Measurements from ENCODE around the gene ZNF655.

Gene ZNF655

DNA sequence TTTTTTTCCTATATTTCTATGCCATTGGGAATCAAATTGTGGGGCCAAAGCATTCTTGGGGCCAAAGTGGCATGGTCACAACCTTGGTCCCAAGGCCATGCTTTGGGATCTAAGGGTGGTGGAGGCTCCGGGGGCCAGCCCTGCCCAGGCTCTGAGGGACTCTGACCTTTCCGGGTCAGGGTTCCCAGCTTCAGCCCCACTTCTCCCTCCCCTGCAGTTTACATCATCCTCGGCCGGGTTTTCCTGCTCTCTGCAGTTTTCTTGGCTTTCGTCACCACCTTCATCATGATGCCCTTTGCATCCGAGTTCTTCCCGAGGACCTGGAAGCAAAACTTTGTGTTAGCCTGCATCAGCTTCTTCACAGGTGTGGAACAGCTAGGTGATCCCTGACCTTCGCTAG lies 48.1 kb downstream of the ZNF655 start:
- TF ChIP-seq ZFP3 (CRISPR knock-in tag; IDR thresholded peaks at IDR 0.05), result no peak
- no peak for TF ChIP-seq ARNTL (CRISPR knock-in tag; IDR thresholded peaks at IDR 0.05; ENCODE audit: borderline replicate concordance, low read depth)
- TF ChIP-seq ESRRG (CRISPR knock-in tag; IDR thresholded peaks at IDR 0.05), result no peak
- no peak for ATAC-seq

DNA sequence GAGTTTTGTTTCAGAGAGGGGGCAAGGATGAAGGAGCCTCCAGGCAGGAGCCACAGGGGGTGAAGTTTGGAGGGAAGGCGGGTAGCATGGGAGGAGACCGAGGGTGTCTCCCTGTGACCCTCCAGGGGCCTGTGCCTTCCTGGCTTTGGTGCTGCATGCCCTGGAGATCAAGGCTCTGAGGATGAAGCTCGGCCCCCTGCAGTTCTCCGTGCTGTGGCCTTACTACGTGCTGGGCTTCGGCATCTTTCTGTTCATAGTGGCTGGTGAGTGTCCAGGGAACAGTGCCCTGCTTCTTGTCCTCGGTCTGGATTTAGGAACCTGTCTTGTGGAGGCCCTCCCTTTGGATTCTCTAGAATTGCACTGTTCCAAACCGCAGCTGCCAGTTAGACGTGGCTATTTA lies 49.1 kb downstream of the ZNF655 start:
- ATAC-seq, result no peak
- TF ChIP-seq, protein P1, sequence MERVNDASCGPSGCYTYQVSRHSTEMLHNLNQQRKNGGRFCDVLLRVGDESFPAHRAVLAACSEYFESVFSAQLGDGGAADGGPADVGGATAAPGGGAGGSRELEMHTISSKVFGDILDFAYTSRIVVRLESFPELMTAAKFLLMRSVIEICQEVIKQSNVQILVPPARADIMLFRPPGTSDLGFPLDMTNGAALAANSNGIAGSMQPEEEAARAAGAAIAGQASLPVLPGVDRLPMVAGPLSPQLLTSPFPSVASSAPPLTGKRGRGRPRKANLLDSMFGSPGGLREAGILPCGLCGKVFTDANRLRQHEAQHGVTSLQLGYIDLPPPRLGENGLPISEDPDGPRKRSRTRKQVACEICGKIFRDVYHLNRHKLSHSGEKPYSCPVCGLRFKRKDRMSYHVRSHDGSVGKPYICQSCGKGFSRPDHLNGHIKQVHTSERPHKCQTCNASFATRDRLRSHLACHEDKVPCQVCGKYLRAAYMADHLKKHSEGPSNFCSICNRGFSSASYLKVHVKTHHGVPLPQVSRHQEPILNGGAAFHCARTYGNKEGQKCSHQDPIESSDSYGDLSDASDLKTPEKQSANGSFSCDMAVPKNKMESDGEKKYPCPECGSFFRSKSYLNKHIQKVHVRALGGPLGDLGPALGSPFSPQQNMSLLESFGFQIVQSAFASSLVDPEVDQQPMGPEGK (CRISPR knock-in tag; IDR thresholded peaks at IDR 0.05; ENCODE audit: borderline replicate concordance), result no peak
- no peak for TF ChIP-seq BACH2 (CRISPR knock-in tag; IDR thresholded peaks at IDR 0.05; ENCODE audit: borderline replicate concordance)
- no peak for TF ChIP-seq ESRRG (CRISPR knock-in tag; IDR thresholded peaks at IDR 0.05)
- TF ChIP-seq, protein P2, sequence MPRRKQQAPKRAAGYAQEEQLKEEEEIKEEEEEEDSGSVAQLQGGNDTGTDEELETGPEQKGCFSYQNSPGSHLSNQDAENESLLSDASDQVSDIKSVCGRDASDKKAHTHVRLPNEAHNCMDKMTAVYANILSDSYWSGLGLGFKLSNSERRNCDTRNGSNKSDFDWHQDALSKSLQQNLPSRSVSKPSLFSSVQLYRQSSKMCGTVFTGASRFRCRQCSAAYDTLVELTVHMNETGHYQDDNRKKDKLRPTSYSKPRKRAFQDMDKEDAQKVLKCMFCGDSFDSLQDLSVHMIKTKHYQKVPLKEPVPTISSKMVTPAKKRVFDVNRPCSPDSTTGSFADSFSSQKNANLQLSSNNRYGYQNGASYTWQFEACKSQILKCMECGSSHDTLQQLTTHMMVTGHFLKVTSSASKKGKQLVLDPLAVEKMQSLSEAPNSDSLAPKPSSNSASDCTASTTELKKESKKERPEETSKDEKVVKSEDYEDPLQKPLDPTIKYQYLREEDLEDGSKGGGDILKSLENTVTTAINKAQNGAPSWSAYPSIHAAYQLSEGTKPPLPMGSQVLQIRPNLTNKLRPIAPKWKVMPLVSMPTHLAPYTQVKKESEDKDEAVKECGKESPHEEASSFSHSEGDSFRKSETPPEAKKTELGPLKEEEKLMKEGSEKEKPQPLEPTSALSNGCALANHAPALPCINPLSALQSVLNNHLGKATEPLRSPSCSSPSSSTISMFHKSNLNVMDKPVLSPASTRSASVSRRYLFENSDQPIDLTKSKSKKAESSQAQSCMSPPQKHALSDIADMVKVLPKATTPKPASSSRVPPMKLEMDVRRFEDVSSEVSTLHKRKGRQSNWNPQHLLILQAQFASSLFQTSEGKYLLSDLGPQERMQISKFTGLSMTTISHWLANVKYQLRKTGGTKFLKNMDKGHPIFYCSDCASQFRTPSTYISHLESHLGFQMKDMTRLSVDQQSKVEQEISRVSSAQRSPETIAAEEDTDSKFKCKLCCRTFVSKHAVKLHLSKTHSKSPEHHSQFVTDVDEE (CRISPR knock-in tag; IDR thresholded peaks at IDR 0.05), result no peak
- no peak for TF ChIP-seq ZFP30 (CRISPR knock-in tag; IDR thresholded peaks at IDR 0.05)
- no peak for TF ChIP-seq ZNF70 (CRISPR knock-in tag; IDR thresholded peaks at IDR 0.05)
- TF ChIP-seq ZNF565 (CRISPR knock-in tag; conservative IDR thresholded peaks at IDR 0.05; ENCODE audit: low read depth), result no peak
- no peak for TF ChIP-seq OSR1 (CRISPR knock-in tag; IDR thresholded peaks at IDR 0.05)
- TF ChIP-seq ZC3H10 (CRISPR knock-in tag; IDR thresholded peaks at IDR 0.05), result no peak
- no peak for TF ChIP-seq GLIS3 (CRISPR knock-in tag; IDR thresholded peaks at IDR 0.05)
- no peak for TF ChIP-seq ZFP3 (CRISPR knock-in tag; IDR thresholded peaks at IDR 0.05)
- no peak for TF ChIP-seq TCF4 (CRISPR knock-in tag; IDR thresholded peaks at IDR 0.05; ENCODE audit: borderline replicate concordance)
- TF ChIP-seq, protein P3, sequence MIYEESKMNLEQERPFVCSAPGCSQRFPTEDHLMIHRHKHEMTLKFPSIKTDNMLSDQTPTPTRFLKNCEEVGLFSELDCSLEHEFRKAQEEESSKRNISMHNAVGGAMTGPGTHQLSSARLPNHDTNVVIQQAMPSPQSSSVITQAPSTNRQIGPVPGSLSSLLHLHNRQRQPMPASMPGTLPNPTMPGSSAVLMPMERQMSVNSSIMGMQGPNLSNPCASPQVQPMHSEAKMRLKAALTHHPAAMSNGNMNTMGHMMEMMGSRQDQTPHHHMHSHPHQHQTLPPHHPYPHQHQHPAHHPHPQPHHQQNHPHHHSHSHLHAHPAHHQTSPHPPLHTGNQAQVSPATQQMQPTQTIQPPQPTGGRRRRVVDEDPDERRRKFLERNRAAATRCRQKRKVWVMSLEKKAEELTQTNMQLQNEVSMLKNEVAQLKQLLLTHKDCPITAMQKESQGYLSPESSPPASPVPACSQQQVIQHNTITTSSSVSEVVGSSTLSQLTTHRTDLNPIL (CRISPR knock-in tag; IDR thresholded peaks at IDR 0.05; ENCODE audit: low read depth), result no peak
- TF ChIP-seq, protein P4, sequence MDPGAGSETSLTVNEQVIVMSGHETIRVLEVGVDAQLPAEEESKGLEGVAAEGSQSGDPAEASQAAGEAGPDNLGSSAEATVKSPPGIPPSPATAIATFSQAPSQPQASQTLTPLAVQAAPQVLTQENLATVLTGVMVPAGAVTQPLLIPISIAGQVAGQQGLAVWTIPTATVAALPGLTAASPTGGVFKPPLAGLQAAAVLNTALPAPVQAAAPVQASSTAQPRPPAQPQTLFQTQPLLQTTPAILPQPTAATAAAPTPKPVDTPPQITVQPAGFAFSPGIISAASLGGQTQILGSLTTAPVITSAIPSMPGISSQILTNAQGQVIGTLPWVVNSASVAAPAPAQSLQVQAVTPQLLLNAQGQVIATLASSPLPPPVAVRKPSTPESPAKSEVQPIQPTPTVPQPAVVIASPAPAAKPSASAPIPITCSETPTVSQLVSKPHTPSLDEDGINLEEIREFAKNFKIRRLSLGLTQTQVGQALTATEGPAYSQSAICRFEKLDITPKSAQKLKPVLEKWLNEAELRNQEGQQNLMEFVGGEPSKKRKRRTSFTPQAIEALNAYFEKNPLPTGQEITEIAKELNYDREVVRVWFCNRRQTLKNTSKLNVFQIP (CRISPR knock-in tag; IDR thresholded peaks at IDR 0.05; ENCODE audit: borderline replicate concordance, low read depth), result no peak
- no peak for TF ChIP-seq ARNTL (CRISPR knock-in tag; IDR thresholded peaks at IDR 0.05; ENCODE audit: borderline replicate concordance, low read depth)
- TF ChIP-seq SNAI2 (CRISPR knock-in tag; IDR thresholded peaks at IDR 0.05), result no peak
- TF ChIP-seq RARB (CRISPR knock-in tag; IDR thresholded peaks at IDR 0.05), result no peak
- TF ChIP-seq, protein P5, sequence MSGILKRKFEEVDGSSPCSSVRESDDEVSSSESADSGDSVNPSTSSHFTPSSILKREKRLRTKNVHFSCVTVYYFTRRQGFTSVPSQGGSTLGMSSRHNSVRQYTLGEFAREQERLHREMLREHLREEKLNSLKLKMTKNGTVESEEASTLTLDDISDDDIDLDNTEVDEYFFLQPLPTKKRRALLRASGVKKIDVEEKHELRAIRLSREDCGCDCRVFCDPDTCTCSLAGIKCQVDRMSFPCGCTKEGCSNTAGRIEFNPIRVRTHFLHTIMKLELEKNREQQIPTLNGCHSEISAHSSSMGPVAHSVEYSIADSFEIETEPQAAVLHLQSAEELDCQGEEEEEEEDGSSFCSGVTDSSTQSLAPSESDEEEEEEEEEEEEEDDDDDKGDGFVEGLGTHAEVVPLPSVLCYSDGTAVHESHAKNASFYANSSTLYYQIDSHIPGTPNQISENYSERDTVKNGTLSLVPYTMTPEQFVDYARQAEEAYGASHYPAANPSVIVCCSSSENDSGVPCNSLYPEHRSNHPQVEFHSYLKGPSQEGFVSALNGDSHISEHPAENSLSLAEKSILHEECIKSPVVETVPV (CRISPR knock-in tag; IDR thresholded peaks at IDR 0.05), result no peak
- TF ChIP-seq TOX (CRISPR knock-in tag; IDR thresholded peaks at IDR 0.05; ENCODE audit: borderline replicate concordance), result no peak
- TF ChIP-seq ISL1 (CRISPR knock-in tag; IDR thresholded peaks at IDR 0.05), result no peak

DNA sequence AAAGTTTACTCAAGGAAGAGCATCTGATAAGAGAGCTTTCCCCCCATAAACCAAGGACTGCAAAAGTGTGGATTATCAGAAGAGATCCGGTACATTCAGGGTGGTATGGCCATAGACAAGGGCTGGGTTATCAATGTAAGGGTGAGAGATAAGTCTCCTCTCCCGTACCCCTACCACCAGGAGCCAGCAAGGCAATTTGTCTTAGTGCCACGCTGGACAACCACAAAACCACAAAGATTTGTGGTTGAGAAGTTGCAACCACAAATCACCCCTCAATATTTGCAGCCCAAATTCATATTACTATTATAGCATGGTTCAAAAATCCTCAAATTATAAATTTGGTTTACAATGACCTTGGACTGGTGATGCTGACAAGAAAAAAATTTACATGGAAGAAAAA lies 56.1 kb downstream of the ZNF655 start:
- ATAC-seq, result no peak
- TF ChIP-seq, protein P3 (CRISPR knock-in tag; IDR thresholded peaks at IDR 0.05; ENCODE audit: low read depth), result no peak
- TF ChIP-seq ZNF70 (CRISPR knock-in tag; IDR thresholded peaks at IDR 0.05) (no peak), RARB (CRISPR knock-in tag; IDR thresholded peaks at IDR 0.05) (no peak), ZFP30 (CRISPR knock-in tag; IDR thresholded peaks at IDR 0.05) (no peak), OSR1 (CRISPR knock-in tag; IDR thresholded peaks at IDR 0.05) (no peak), CSDC2 (CRISPR knock-in tag; IDR thresholded peaks at IDR 0.05) (no peak), ARNTL (CRISPR knock-in tag; IDR thresholded peaks at IDR 0.05; ENCODE audit: borderline replicate concordance, low read depth) (no peak), ISL1 (CRISPR knock-in tag; IDR thresholded peaks at IDR 0.05) (no peak), BACH2 (CRISPR knock-in tag; IDR thresholded peaks at IDR 0.05; ENCODE audit: borderline replicate concordance) (no peak), ZC3H10 (CRISPR knock-in tag; IDR thresholded peaks at IDR 0.05) (no peak), ZNF565 (CRISPR knock-in tag; conservative IDR thresholded peaks at IDR 0.05; ENCODE audit: low read depth) (no peak), TOX (CRISPR knock-in tag; IDR thresholded peaks at IDR 0.05; ENCODE audit: borderline replicate concordance) (no peak), SNAI2 (CRISPR knock-in tag; IDR thresholded peaks at IDR 0.05) (no peak)
- TF ChIP-seq, protein P4 (CRISPR knock-in tag; IDR thresholded peaks at IDR 0.05; ENCODE audit: borderline replicate concordance, low read depth), result no peak
- TF ChIP-seq, protein P2 (CRISPR knock-in tag; IDR thresholded peaks at IDR 0.05), result no peak

All from SK-N-SH treated with all-trans-retinoic acid at 6 μM for 48 hours (cell line).